Stomach (tissue), 19 donors: ENCODE results near the gene PEAK3. TPM values are rescaled to one million over a fixed set of nuclear protein-coding genes. Genes with fewer than 3 reads are reported as not detected.

ENCODE experiments used
- DNase-seq, 2 donors: peaks; one replicate each; pipeline versions ENCODE4 v3.0.0 to v3.0.0-alpha.2; 2013 to 2019
- H3K27ac ChIP-seq, 5 donors: fragments of 200-600 bp in 4 of 5; sonication (generic) in 4 of 5; one replicate each; pipeline ENCODE4 v1.5.1; 2013 to 2019; ENCODE audit warnings: mild to moderate bottlenecking in 1 of 5, moderate library complexity in 1 of 5
- H3K27me3 ChIP-seq, 3 donors: fragments of 200-600 bp; sonication (generic); one replicate each; pipeline ENCODE4 v1.5.1; 2017 to 2019; ENCODE audit warnings: mixed run types in 1 of 3
- H3K36me3 ChIP-seq, 4 donors: fragments of 200-600 bp; sonication (generic); 1 replicate in 3 of 4; 2 replicates in 1 of 4; pipeline ENCODE4 v1.5.1; 2016 to 2019
- H3K4me1 ChIP-seq, 4 donors: fragments of 200-600 bp; sonication (generic); one replicate each; pipeline ENCODE4 v1.5.1; 2016 to 2019
- H3K4me3 ChIP-seq, 4 donors: fragments of 200-600 bp; sonication (generic) in 3 of 4; one replicate each; pipeline ENCODE4 v1.5.1; 2016 to 2019; ENCODE audit warnings: mild to moderate bottlenecking in 1 of 4
- H3K9me3 ChIP-seq, 4 donors: fragments of 200-600 bp; sonication (generic); one replicate each; pipeline ENCODE4 v1.5.1; 2016 to 2019
- EP300 ChIP-seq: sonication (generic); formaldehyde crosslinking; IDR thresholded peaks from one replicate; pipeline ENCODE4 v1.6.1; 2017; ENCODE audit warnings: antibody characterized with exemption
- POLR2A ChIP-seq, 4 donors: fragments of 450-650 bp; IDR thresholded peaks; one replicate each; pipeline ENCODE4 v1.6.1; 2016; ENCODE audit warnings: antibody characterized with exemption in 4 of 4, control low read depth in 2 of 4, mild to moderate bottlenecking in 1 of 4, moderate library complexity in 1 of 4
- POLR2AphosphoS5 ChIP-seq, 3 donors: sonication (generic); formaldehyde crosslinking; IDR thresholded peaks; one replicate each; pipeline ENCODE4 v1.6.1; 2016; ENCODE audit warnings: antibody characterized with exemption in 3 of 3
- WGBS, 5 donors: extraction: QIAGEN DNeasy Blood & Tissue Kit in 3 of 5; methylation state at CpG; one replicate each; pipeline versions ENCODE4 v1.1.5 to v1.1.7; 2013 to 2018; 5-methylcytosine and 5-hydroxymethylcytosine counted together
- intact Hi-C: fragments of 100-400 bp; cut with DNase I; formaldehyde crosslinking; loops from one replicate; pipeline ENCODE4 v1.15.1; 2023; ENCODE audit warnings: low total_unique reads
- long read RNA-seq, 10 donors: transcript quantifications; one replicate each; lab custom pipeline, GENCODE V29; 2026
- polyA plus RNA-seq, 3 donors: library from polyadenylated mRNA; stranded (reverse); fragments of 200-250 nt; gene quantifications; one replicate each; pipeline ENCODE4 v1.2.3, GENCODE V29; 2013
- total RNA-seq, 5 donors: library from RNA; depleted of rRNA; stranded (reverse); fragments of >200 nt; gene quantifications; one replicate each; pipeline versions ENCODE4 v1.1.0 to v1.2.3, GENCODE V29; 2014 to 2016
- TF ChIP-seq, protein P1 (sequence below), 7 experiments: fragments of 450-650 bp in 4 of 7; fragments of 200-600 bp in 3 of 7; sonication (generic) in 3 of 7; IDR thresholded peaks; one replicate each; pipeline ENCODE4 v1.5.1; 2016 to 2019; ENCODE audit warnings: antibody characterized with exemption in 7 of 7, control low read depth in 2 of 7, mild to moderate bottlenecking in 1 of 7
- donor health status: healthy with polysubstance abuse.
- donor health status: Bipolar disorder and iron deficiency.
- donor health status: healthy.

Gene PEAK3
- 1 to 10 TPM in 1 of 5 donors, under 1 TPM in 1, not detected in 3; 0.87 to 1.4 TPM for total RNA-seq
- polyA plus RNA-seq = under 1 TPM in 2 of 3 donors, not detected in 1; 0.15 to 0.31 TPM
- long read RNA-seq, donor 1 = 0 reads
- long read RNA-seq, donor 2 = 0 reads
- long read RNA-seq, donor 3 = 0 reads
- long read RNA-seq, donor 4 = 0 reads
- long read RNA-seq, donor 5 = 0 reads
- long read RNA-seq, donor 6 = 0 reads
- long read RNA-seq, donor 7 = 0 reads
- long read RNA-seq, donor 8 = 0 reads
- long read RNA-seq, donor 9 = 0 reads
- long read RNA-seq, donor 10 = 0 reads

GRCh38 chr19:2282062-2282861 is at the start of gene PEAK3:
PEAK3 (minus strand) TSS chr19:2282175; CDS start chr19:2280931, 1,244 bp downstream.
- 7 to 16% (median 9%) methylated on average over 24 to 41 of the region's 41 CpGs for WGBS, 5 donors
- Histone ChIP-seq H3K36me3 (peaks cover 0 to under 1% (median 0%) of the 10 kb centered on the region in 4 donors), H3K27me3 (peaks cover 0 to 31% (median 12%) of the 10 kb centered on the region in 3 donors), H3K9me3 (no peaks in the 10 kb centered on the region), H3K4me1 (peaks cover 11 to 41% (median 17%) of the 10 kb centered on the region in 4 donors), H3K4me3 (peak within 1 kb of the TSS; percentile 26 to 45 (median 38)), H3K27ac (peak within 1 kb of the TSS; percentile 34 to 79 (median 66))
- TF ChIP-seq, protein P1, sequence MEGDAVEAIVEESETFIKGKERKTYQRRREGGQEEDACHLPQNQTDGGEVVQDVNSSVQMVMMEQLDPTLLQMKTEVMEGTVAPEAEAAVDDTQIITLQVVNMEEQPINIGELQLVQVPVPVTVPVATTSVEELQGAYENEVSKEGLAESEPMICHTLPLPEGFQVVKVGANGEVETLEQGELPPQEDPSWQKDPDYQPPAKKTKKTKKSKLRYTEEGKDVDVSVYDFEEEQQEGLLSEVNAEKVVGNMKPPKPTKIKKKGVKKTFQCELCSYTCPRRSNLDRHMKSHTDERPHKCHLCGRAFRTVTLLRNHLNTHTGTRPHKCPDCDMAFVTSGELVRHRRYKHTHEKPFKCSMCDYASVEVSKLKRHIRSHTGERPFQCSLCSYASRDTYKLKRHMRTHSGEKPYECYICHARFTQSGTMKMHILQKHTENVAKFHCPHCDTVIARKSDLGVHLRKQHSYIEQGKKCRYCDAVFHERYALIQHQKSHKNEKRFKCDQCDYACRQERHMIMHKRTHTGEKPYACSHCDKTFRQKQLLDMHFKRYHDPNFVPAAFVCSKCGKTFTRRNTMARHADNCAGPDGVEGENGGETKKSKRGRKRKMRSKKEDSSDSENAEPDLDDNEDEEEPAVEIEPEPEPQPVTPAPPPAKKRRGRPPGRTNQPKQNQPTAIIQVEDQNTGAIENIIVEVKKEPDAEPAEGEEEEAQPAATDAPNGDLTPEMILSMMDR (IDR thresholded peaks at IDR 0.05) = no peak
- TF ChIP-seq POLR2AphosphoS5 (IDR thresholded peaks at IDR 0.05) = peak in 1 of 3 donors; percentile 13
- peak; percentile 67 to 80 for DNase-seq
- intact Hi-C loops = loop anchor here (10.0 kb wide), 1 partner anchor 163 kb away; no protein-coding TSS in a partner anchor

DNA sequence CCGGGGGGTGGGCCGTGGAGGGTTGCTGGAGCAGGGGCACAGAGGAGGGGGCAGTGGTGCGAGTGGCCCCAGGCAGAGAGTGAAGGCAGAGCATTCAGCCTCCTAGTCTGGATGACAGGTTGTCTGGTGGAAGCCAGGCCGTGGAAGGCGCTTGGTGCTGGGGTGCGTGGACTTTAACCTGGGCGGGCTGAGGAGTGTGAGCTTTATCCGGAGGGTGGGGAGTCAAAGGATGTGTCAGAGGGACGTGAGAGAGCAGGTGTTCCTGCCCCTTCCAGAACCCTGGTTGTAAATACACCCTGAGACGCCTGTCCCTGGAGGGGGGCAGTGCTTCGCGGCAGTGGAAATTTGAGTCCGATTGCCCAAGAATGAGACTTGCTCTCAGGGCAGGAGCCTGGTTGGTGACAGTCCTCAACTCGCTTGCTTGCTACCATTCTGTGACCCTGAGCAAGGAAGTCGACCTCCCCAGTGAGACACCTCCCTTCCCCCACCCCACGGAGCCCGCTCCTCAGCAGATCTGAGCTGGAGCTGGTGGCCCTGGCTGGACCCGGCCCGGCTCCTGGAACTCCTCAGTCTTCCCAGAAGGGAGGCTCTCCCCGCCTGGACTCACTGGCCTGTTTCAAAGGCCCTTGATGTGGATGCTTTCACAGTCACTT is 48.8 kb upstream of the PEAK3 start:
- DNase-seq = peak; percentile 74 to 91
- H3K9me3 ChIP-seq = no peaks in the 10 kb centered on the region
- no peaks in the 10 kb centered on the region for H3K27me3 ChIP-seq
- H3K36me3 ChIP-seq = peaks cover 0 to 10% (median 5%) of the 10 kb centered on the region in 4 donors
- H3K4me3 ChIP-seq = peak overlapping the region in 2 of 4 donors; percentile 1 to 92
- 32 to 53% (median 38%) methylated on average over 15 to 20 of the region's 20 CpGs for WGBS, 5 donors
- H3K27ac ChIP-seq = peak overlapping the region; percentile 57 to 92 (median 72)
- TF ChIP-seq POLR2A (IDR thresholded peaks at IDR 0.05) (no peak), POLR2AphosphoS5 (IDR thresholded peaks at IDR 0.05) (peak in 2 of 3 donors; percentile 60 to 62)
- intact Hi-C loops = no loop called here
- H3K4me1 ChIP-seq = peaks cover 55 to 80% (median 76%) of the 10 kb centered on the region in 4 donors

GRCh38 chr19:2330255-2330631 is 48.3 kb upstream of the PEAK3 start:
- intact Hi-C loops = no loop called here
- Histone ChIP-seq H3K9me3 (no peaks in the 10 kb centered on the region), H3K4me1 (peaks cover 55 to 85% (median 76%) of the 10 kb centered on the region in 4 donors), H3K27me3 (no peaks in the 10 kb centered on the region), H3K36me3 (peaks cover 0 to 15% (median 10%) of the 10 kb centered on the region in 4 donors), H3K27ac (peak overlapping the region; percentile 52 to 92 (median 72)), H3K4me3 (peak overlapping the region in 2 of 4 donors; percentile 1 to 92)
- no peak for DNase-seq
- WGBS, 5 donors = 60 to 72% (median 65%) methylated on average over 10 of the region's 10 CpGs
- TF ChIP-seq EP300 (no peak), POLR2A (IDR thresholded peaks at IDR 0.05) (no peak), POLR2AphosphoS5 (IDR thresholded peaks at IDR 0.05) (no peak)
- TF ChIP-seq, protein P1 (IDR thresholded peaks at IDR 0.05) = no peak

- Histone ChIP-seq H3K27me3 (no peaks in the 10 kb centered on the region), H3K4me1 (peaks cover 55 to 88% (median 74%) of the 10 kb centered on the region in 4 donors), H3K9me3 (no peaks in the 10 kb centered on the region), H3K27ac (peak overlapping the region in 4 of 5 donors; percentile 25 to 92 (median 83)), H3K36me3 (peaks cover 0 to 21% (median 17%) of the 10 kb centered on the region in 4 donors), H3K4me3 (peak overlapping the region; percentile 88 to 98 (median 93))
- 40 to 48% (median 42%) methylated on average over 13 of the region's 13 CpGs for WGBS, 5 donors
- DNase-seq = no peak
- TF ChIP-seq EP300 (no peak), POLR2AphosphoS5 (IDR thresholded peaks at IDR 0.05) (no peak), POLR2A (IDR thresholded peaks at IDR 0.05) (no peak)
- TF ChIP-seq, protein P1 (IDR thresholded peaks at IDR 0.05) = no peak
- intact Hi-C loops = loop anchor here (10.0 kb wide), 1 partner anchor 95 kb away; the partner anchor contains the start of genes PLEKHJ1 and SF3A2
These were observed 47.5 kb upstream of the PEAK3 start for GRCh38 chr19:2329501-2329916.
